HepG2 (cell line): Measurements from ENCODE around the gene SLC1A5. TPM values are rescaled to one million over a fixed set of nuclear protein-coding genes. Genes with fewer than 3 reads are reported as not detected.

Experiments used
- ATF3 ChIP-seq: sonication (generic); formaldehyde crosslinking; IDR thresholded peaks from 2 replicates; pipeline ENCODE4 v1.4.0; 2020; ENCODE audit warnings: missing genetic modification reagents
- CREBL2 ChIP-seq: sonication (generic); formaldehyde crosslinking; IDR thresholded peaks from 2 replicates; pipeline ENCODE4 v1.8.1; 2023; ENCODE audit warnings: missing genetic modification reagents, mild to moderate bottlenecking, borderline replicate concordance
- ETV6 ChIP-seq: sonication (generic); formaldehyde crosslinking; conservative IDR thresholded peaks from 2 replicates; pipeline ENCODE4 v1.4.0; 2020; ENCODE audit warnings: missing genetic modification reagents
- IKZF5 ChIP-seq: IDR thresholded peaks from 2 replicates; pipeline ENCODE4 v1.6.1; 2018; ENCODE audit warnings: missing genetic modification reagents, mild to moderate bottlenecking, missing compliant biosample characterization
- MAX ChIP-seq: IDR thresholded peaks from 2 replicates; pipeline ENCODE4 v1.6.1; 2012; ENCODE audit warnings: inconsistent platforms
- MYNN ChIP-seq: sonication (generic); formaldehyde crosslinking; IDR thresholded peaks from 2 replicates; pipeline ENCODE4 v1.4.0; 2020; ENCODE audit warnings: mild to moderate bottlenecking, low read depth, missing genetic modification reagents
- NAIF1 ChIP-seq: sonication (generic); formaldehyde crosslinking; IDR thresholded peaks from 2 replicates; pipeline ENCODE4 v1.5.0; 2020; ENCODE audit warnings: mild to moderate bottlenecking, missing genetic modification reagents, borderline replicate concordance
- NONO ChIP-seq, 2 experiments: fragments of 450-650 bp in 1 of 2; sonication (generic) in 1 of 2; formaldehyde crosslinking in 1 of 2; IDR thresholded peaks in 1 of 2; conservative IDR thresholded peaks in 1 of 2; 2 replicates each; pipeline versions ENCODE4 v1.6.1 to v1.8.0; 2017 to 2022; ENCODE audit warnings: mild to moderate bottlenecking in 1 of 2, missing genetic modification reagents in 1 of 2, moderate library complexity in 1 of 2
- REPIN1 ChIP-seq: sonication (generic); formaldehyde crosslinking; IDR thresholded peaks from 2 replicates; pipeline ENCODE4 v1.8.0; 2022; ENCODE audit warnings: missing genetic modification reagents, low read depth, mild to moderate bottlenecking, borderline replicate concordance
- REXO4 ChIP-seq: sonication (generic); formaldehyde crosslinking; IDR thresholded peaks from 2 replicates; pipeline ENCODE4 v1.8.0; 2022; ENCODE audit warnings: missing genetic modification reagents, mild to moderate bottlenecking, borderline replicate concordance
- SMC3 ChIP-seq: IDR thresholded peaks from 2 replicates; pipeline ENCODE4 v1.6.1; 2011; ENCODE audit warnings: low read length, improper control_type of control experiment
- TBX2 ChIP-seq: sonication (generic); formaldehyde crosslinking; IDR thresholded peaks from 2 replicates; pipeline ENCODE4 v1.5.0; 2020; ENCODE audit warnings: missing genetic modification reagents, mild to moderate bottlenecking, borderline replicate concordance
- TCF7L2 ChIP-seq: IDR thresholded peaks from 2 replicates; pipeline ENCODE4 v1.6.1; 2011; ENCODE audit warnings: mild to moderate bottlenecking, low read depth, low read length, moderate library complexity
- TSC22D2 ChIP-seq: sonication (generic); formaldehyde crosslinking; IDR thresholded peaks from 2 replicates; pipeline ENCODE4 v1.5.1; 2020; ENCODE audit warnings: missing genetic modification reagents, mild to moderate bottlenecking, borderline replicate concordance
- ZFP37 ChIP-seq: sonication (generic); formaldehyde crosslinking; IDR thresholded peaks from 2 replicates; pipeline ENCODE4 v1.4.0; 2020; ENCODE audit warnings: missing genetic modification reagents, borderline replicate concordance
- ZNF232 ChIP-seq: sonication (generic); formaldehyde crosslinking; IDR thresholded peaks from 2 replicates; pipeline ENCODE4 v1.4.0; 2020; ENCODE audit warnings: missing genetic modification reagents, borderline replicate concordance
- ZNF343 ChIP-seq: sonication (generic); formaldehyde crosslinking; IDR thresholded peaks from 2 replicates; pipeline ENCODE4 v1.4.0; 2020; ENCODE audit warnings: mild to moderate bottlenecking, missing genetic modification reagents
- ZNF441 ChIP-seq: sonication (generic); formaldehyde crosslinking; IDR thresholded peaks from 2 replicates; pipeline ENCODE4 v1.7.0; 2021; ENCODE audit warnings: missing genetic modification reagents, borderline replicate concordance
- ZNF567 ChIP-seq: sonication (generic); formaldehyde crosslinking; IDR thresholded peaks from 2 replicates; pipeline ENCODE4 v1.8.1; 2023; ENCODE audit warnings: mild to moderate bottlenecking, missing genetic modification reagents, borderline replicate concordance
- ZNF570 ChIP-seq: sonication (generic); formaldehyde crosslinking; IDR thresholded peaks from 2 replicates; pipeline ENCODE4 v1.4.0; 2020; ENCODE audit warnings: mild to moderate bottlenecking, missing genetic modification reagents, borderline replicate concordance
- ZNF605 ChIP-seq: sonication (generic); formaldehyde crosslinking; IDR thresholded peaks from 2 replicates; pipeline ENCODE4 v1.8.0; 2022; ENCODE audit warnings: mild to moderate bottlenecking, missing genetic modification reagents
- ZNF652 ChIP-seq: IDR thresholded peaks from 2 replicates; pipeline ENCODE4 v1.6.1; 2016; ENCODE audit warnings: low read depth, borderline replicate concordance
- ZNF766 ChIP-seq: sonication (generic); formaldehyde crosslinking; IDR thresholded peaks from 2 replicates; pipeline ENCODE4 v1.5.0; 2020; ENCODE audit warnings: missing genetic modification reagents, borderline replicate concordance
- ZNF816 ChIP-seq: sonication (generic); formaldehyde crosslinking; IDR thresholded peaks from 2 replicates; pipeline ENCODE4 v1.8.0; 2022; ENCODE audit warnings: missing genetic modification reagents, mild to moderate bottlenecking, borderline replicate concordance
- ZSCAN25 ChIP-seq: sonication (generic); formaldehyde crosslinking; IDR thresholded peaks from 2 replicates; pipeline ENCODE4 v1.8.0; 2022; ENCODE audit warnings: mild to moderate bottlenecking, missing genetic modification reagents
- ZSCAN30 ChIP-seq: sonication (generic); formaldehyde crosslinking; IDR thresholded peaks from 2 replicates; pipeline ENCODE4 v1.5.0; 2020; ENCODE audit warnings: mild to moderate bottlenecking, missing genetic modification reagents
- polyA plus RNA-seq, 8 experiments: library from polyadenylated mRNA; depleted of rRNA in 3 of 8; stranded (reverse) in 7 of 8; unstranded in 1 of 8; fragments of >200 nt; fragmentation: Illumina TruSeq in 4 of 8; extraction: Trizol in 4 of 8; gene quantifications; 2 replicates each; pipeline versions ENCODE4 v1.2.1 to v1.2.3, GENCODE V29; 2011 to 2016; ENCODE audit warnings: low read depth in 4 of 8, missing spikeins in 1 of 8, mixed read lengths in 1 of 8; ENCODE audit not compliant: insufficient read depth in 1 of 8
- total RNA-seq, 5 experiments: library from RNA; depleted of rRNA; stranded (reverse); fragments of >200 nt; fragmentation: Illumina TruSeq; extraction: Trizol; gene quantifications; 2 replicates each; pipeline ENCODE4 v1.2.3, GENCODE V29; 2016; ENCODE audit warnings: low read depth in 1 of 5

The SLC1A5 gene
- total and polyA plus RNA-seq, 2 of the 13 experiments (the other 11 are each of a cell fraction or from before 2014, with no cell fraction given): 120 to 159 TPM

GRCh38 chr19:46787331-46788261, 798 bp downstream of the SLC1A5 start (continued):
- TF ChIP-seq IKZF5 (CRISPR knock-in tag) (no peak; the same call in 1 of the 2 replicates), ZNF605 (CRISPR knock-in tag) (no peak), ATF3 (0 out of 2 replicates have a peak, but pooled peaks have one; percentile 6), CREBL2 (CRISPR knock-in tag) (no peak), ZNF441 (CRISPR knock-in tag) (0 out of 2 replicates have a peak, but pooled peaks have one; percentile 18), NAIF1 (peak; percentile 79; the same call in 1 of the 2 replicates), ZNF232 (CRISPR knock-in tag) (0 out of 2 replicates have a peak, but pooled peaks have one; percentile 45), ZNF567 (CRISPR knock-in tag) (no peak), ETV6 (CRISPR knock-in tag) (no peak; the same call in 1 of the 2 replicates), REPIN1 (CRISPR knock-in tag) (no peak), ZNF766 (CRISPR knock-in tag) (no peak; the same call in 1 of the 2 replicates), TBX2 (CRISPR knock-in tag) (peak; percentile 66; the same call in 1 of the 2 replicates), NONO (IDR thresholded peaks at IDR 0.05) (no peak), NONO (CRISPR knock-in tag; conservative IDR thresholded peaks at IDR 0.05) (0 out of 2 replicates have a peak, but pooled peaks have one; percentile 4), ZSCAN25 (CRISPR knock-in tag) (no peak), MAX (peak; percentile 63; the same call in 1 of the 2 replicates), ZNF343 (CRISPR knock-in tag) (no peak), ZSCAN30 (0 out of 2 replicates have a peak, but pooled peaks have one; percentile 53), ZFP37 (CRISPR knock-in tag) (no peak), ZNF652 (CRISPR knock-in tag) (no peak), TSC22D2 (CRISPR knock-in tag) (no peak), SMC3 (no peak), TCF7L2 (no peak), MYNN (CRISPR knock-in tag) (no peak), REXO4 (CRISPR knock-in tag) (no peak), ZNF570 (CRISPR knock-in tag) (no peak), ZNF816 (CRISPR knock-in tag) (no peak; the same call in 1 of the 2 replicates)
